ENCODE results near the gene USP20.

GRCh38 chr9:129832982-129833381 lies 2.3 kb upstream of the USP20 start:
- no peak for TF ChIP-seq POLR2A (IDR thresholded peaks at IDR 0.05; ENCODE audit: low read length)
- TF ChIP-seq GATA1 (IDR thresholded peaks at IDR 0.05; ENCODE audit: low read depth, low read length): no peak

Measured in erythroblast (primary cell).